Astrocyte (in vitro differentiated cells and primary cell): ENCODE results near the gene SERPINA5. TPM values are rescaled to one million over a fixed set of nuclear protein-coding genes. Genes with fewer than 3 reads are reported as not detected.

Source experiments
- DNase-seq: peaks from one replicate; pipeline ENCODE4 v3.0.0-alpha.2; 2010; ENCODE audit warnings: low read depth
- FAIRE-seq: peaks from 2 replicates; lab custom pipeline; 2011; peaks lifted over from hg19 to GRCh38; lab: Jason Lieb, UNC
- H2AFZ ChIP-seq: 2 replicates; pipeline ENCODE4 v1.6.0; 2012; ENCODE audit warnings: low read depth, low read length, inconsistent platforms
- H3K27ac ChIP-seq: 2 replicates; pipeline ENCODE4 v1.5.1; 2011; ENCODE audit warnings: low read depth, low read length, inconsistent platforms
- H3K27me3 ChIP-seq: 2 replicates; pipeline ENCODE4 v1.6.0; 2011; ENCODE audit warnings: low read length, inconsistent platforms; ENCODE audit not compliant: insufficient read depth
- H3K36me3 ChIP-seq: 2 replicates; pipeline ENCODE4 v1.5.1; 2011; ENCODE audit warnings: low read length, inconsistent platforms; ENCODE audit not compliant: insufficient read depth
- H3K4me1 ChIP-seq: 2 replicates; pipeline ENCODE4 v1.5.1; 2011; ENCODE audit warnings: low read length, inconsistent platforms; ENCODE audit not compliant: insufficient read depth
- H3K4me2 ChIP-seq: 2 replicates; pipeline ENCODE4 v1.6.0; 2012; ENCODE audit warnings: low read length, inconsistent platforms
- H3K4me3 ChIP-seq: 2 replicates; pipeline ENCODE4 v1.5.1; 2011; ENCODE audit warnings: low read depth, mild to moderate bottlenecking, low read length, inconsistent platforms; ENCODE audit not compliant: insufficient read depth
- H3K79me2 ChIP-seq: 2 replicates; pipeline ENCODE4 v1.6.0; 2012; ENCODE audit warnings: mild to moderate bottlenecking, low read length, inconsistent platforms; ENCODE audit not compliant: insufficient read depth
- H3K9ac ChIP-seq: 2 replicates; pipeline ENCODE4 v1.6.0; 2012; ENCODE audit warnings: mild to moderate bottlenecking, low read length, inconsistent platforms
- H3K9me3 ChIP-seq: 2 replicates; pipeline ENCODE4 v1.5.1; 2012; ENCODE audit warnings: low read depth, mild to moderate bottlenecking, low read length, inconsistent platforms; ENCODE audit not compliant: insufficient read depth
- H4K20me1 ChIP-seq: 2 replicates; pipeline ENCODE4 v1.6.0; 2012; ENCODE audit warnings: low read length, inconsistent platforms; ENCODE audit not compliant: insufficient read depth
- H3K27ac Mint-ChIP-seq: one replicate; pipeline ENCODE4 v1.8.0; 2021; ENCODE audit warnings: mild to moderate bottlenecking, mixed read lengths; ENCODE audit not compliant: unreplicated experiment
- H3K27me3 Mint-ChIP-seq: one replicate; pipeline ENCODE4 v1.8.0; 2021; ENCODE audit warnings: low read depth, mixed read lengths; ENCODE audit not compliant: unreplicated experiment
- H3K36me3 Mint-ChIP-seq: one replicate; pipeline ENCODE4 v1.8.0; 2021; ENCODE audit warnings: low read depth, mixed read lengths; ENCODE audit not compliant: unreplicated experiment
- H3K4me1 Mint-ChIP-seq: one replicate; pipeline ENCODE4 v1.8.0; 2021; ENCODE audit warnings: low read depth, mixed read lengths; ENCODE audit not compliant: unreplicated experiment
- H3K4me3 Mint-ChIP-seq: one replicate; pipeline ENCODE4 v1.8.0; 2021; ENCODE audit warnings: mild to moderate bottlenecking, moderate library complexity, mixed read lengths; ENCODE audit not compliant: unreplicated experiment
- H3K9me3 Mint-ChIP-seq: one replicate; pipeline ENCODE4 v1.8.0; 2021; ENCODE audit warnings: mild to moderate bottlenecking, mixed read lengths; ENCODE audit not compliant: unreplicated experiment
- CTCF ChIP-seq: IDR thresholded peaks from 2 replicates; pipeline ENCODE4 v1.5.1; 2011; ENCODE audit warnings: low read depth, mild to moderate bottlenecking, inconsistent platforms, low read length, moderate library complexity; ENCODE audit not compliant: insufficient read depth
- EZH2 ChIP-seq: IDR thresholded peaks from 2 replicates; pipeline ENCODE4 v1.6.1; 2012; ENCODE audit warnings: mild to moderate bottlenecking, low read length, inconsistent platforms; ENCODE audit not compliant: insufficient read depth
- total RNA-seq: library from RNA; stranded (reverse); gene quantifications from 2 replicates; pipeline ENCODE4 v1.2.1, GENCODE V29; 2021

The SERPINA5 gene
- total RNA-seq, 1 donor from 2014 or later = 0.23 TPM

- Histone ChIP-seq H3K36me3 (no peaks in the 10 kb centered on the region), H3K9me3 (no peaks in the 10 kb centered on the region), H2AFZ (no peak overlapping the region), H3K79me2 (no peaks in the 10 kb centered on the region), H3K4me2 (no peak overlapping the region), H4K20me1 (no peaks in the 10 kb centered on the region), H3K9ac (no peak overlapping the region), H3K27ac (no peak overlapping the region), H3K4me1 (no peaks in the 10 kb centered on the region), H3K4me3 (no peak overlapping the region), H3K27me3 (no peaks in the 10 kb centered on the region)
- Mint-ChIP-seq H3K27ac (no peak overlapping the region), H3K4me1 (no peaks in the 10 kb centered on the region), H3K4me3 (no peak overlapping the region), H3K36me3 (no peaks in the 10 kb centered on the region), H3K9me3 (peaks cover 9% of the 10 kb centered on the region), H3K27me3 (peaks cover 31% of the 10 kb centered on the region)
- TF ChIP-seq CTCF (no peak), EZH2 (no peak)
- FAIRE-seq (no peak), DNase-seq (no peak)
Measured at GRCh38 chr14:94584591-94585280, 3.5 kb downstream of the SERPINA5 start.

GRCh38 chr14:94586635-94587034 is 5.4 kb downstream of the SERPINA5 start:
- Histone ChIP-seq H3K79me2 (no peaks in the 10 kb centered on the region), H3K9me3 (no peaks in the 10 kb centered on the region), H3K27me3 (no peaks in the 10 kb centered on the region), H3K36me3 (no peaks in the 10 kb centered on the region), H2AFZ (no peak overlapping the region), H3K4me1 (no peaks in the 10 kb centered on the region), H3K9ac (no peak overlapping the region), H3K4me2 (no peak overlapping the region), H3K4me3 (no peak overlapping the region), H4K20me1 (no peaks in the 10 kb centered on the region), H3K27ac (no peak overlapping the region)
- H3K4me1 Mint-ChIP-seq = no peaks in the 10 kb centered on the region
- no peak overlapping the region for H3K27ac Mint-ChIP-seq
- peaks cover 38% of the 10 kb centered on the region for H3K27me3 Mint-ChIP-seq
- no peak overlapping the region for H3K4me3 Mint-ChIP-seq
- TF ChIP-seq CTCF (no peak), EZH2 (no peak)
- DNase-seq = no peak
- peaks cover 12% of the 10 kb centered on the region for H3K9me3 Mint-ChIP-seq
- no peaks in the 10 kb centered on the region for H3K36me3 Mint-ChIP-seq
- FAIRE-seq = no peak

GRCh38 chr14:94588311-94588710 is 7.1 kb downstream of the SERPINA5 start:
- DNase-seq (no peak), FAIRE-seq (no peak)
- Mint-ChIP-seq H3K27me3 (peaks cover 42% of the 10 kb centered on the region), H3K9me3 (peaks cover 5% of the 10 kb centered on the region), H3K4me1 (no peaks in the 10 kb centered on the region), H3K4me3 (no peak overlapping the region), H3K27ac (no peak overlapping the region), H3K36me3 (no peaks in the 10 kb centered on the region)
- Histone ChIP-seq H3K27ac (no peak overlapping the region), H3K27me3 (no peaks in the 10 kb centered on the region), H3K9me3 (no peaks in the 10 kb centered on the region), H3K4me1 (no peaks in the 10 kb centered on the region), H2AFZ (no peak overlapping the region), H3K79me2 (no peaks in the 10 kb centered on the region), H3K4me3 (no peak overlapping the region), H3K36me3 (no peaks in the 10 kb centered on the region), H3K9ac (no peak overlapping the region), H3K4me2 (no peak overlapping the region), H4K20me1 (no peaks in the 10 kb centered on the region)
- TF ChIP-seq EZH2 = no peak
- no peak for TF ChIP-seq CTCF
